ENCODE results near the gene ABHD6.

DNA sequence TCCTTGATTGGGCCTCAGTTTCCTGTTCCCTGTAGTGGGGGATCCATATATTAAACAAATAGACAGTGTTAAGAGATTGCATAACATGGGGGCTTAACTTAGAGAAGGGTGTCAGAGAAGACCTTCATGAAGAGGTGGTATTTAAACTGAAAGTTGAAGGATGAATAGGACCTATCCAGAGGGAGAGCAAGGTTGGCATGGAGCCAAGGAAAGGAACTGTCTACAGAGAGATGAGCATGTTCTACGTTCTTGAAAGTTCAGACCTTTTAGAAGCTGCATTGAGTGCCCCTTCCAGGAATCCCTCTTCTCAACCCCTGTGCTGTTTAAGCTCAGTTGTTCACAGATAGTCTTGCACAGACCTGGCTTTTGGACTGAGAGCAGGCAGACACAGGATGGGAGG is 71.1 kb downstream of the ABHD6 start:
- TF ChIP-seq POLR2AphosphoS5 (IDR thresholded peaks at IDR 0.05; ENCODE audit: low read depth, low read length) (no peak), POLR2A (IDR thresholded peaks at IDR 0.05; ENCODE audit: low read depth, low read length) (no peak), TAF1 (IDR thresholded peaks at IDR 0.05; ENCODE audit: borderline replicate concordance, low read depth, low read length) (no peak)

Measured in GM12892 (cell line).